DOHH2 (cell line): ENCODE results near the gene GTF2A1L.

Experiments
- EZH2phosphoT487 ChIP-seq: fragments of 200-600 bp; sonication (generic); IDR thresholded peaks from 2 replicates; pipeline ENCODE4 v1.6.1; 2017; ENCODE audit warnings: borderline replicate concordance, mild to moderate bottlenecking, antibody characterized with exemption, low read length, moderate library complexity, mixed read lengths
- TF ChIP-seq, protein P1 (sequence below): fragments of 200-600 bp; sonication (generic); IDR thresholded peaks from one replicate; pipeline ENCODE4 v1.5.1; 2014; ENCODE audit warnings: antibody characterized with exemption, mild to moderate bottlenecking, low read depth, low read length; ENCODE audit not compliant: poor library complexity, severe bottlenecking

DNA sequence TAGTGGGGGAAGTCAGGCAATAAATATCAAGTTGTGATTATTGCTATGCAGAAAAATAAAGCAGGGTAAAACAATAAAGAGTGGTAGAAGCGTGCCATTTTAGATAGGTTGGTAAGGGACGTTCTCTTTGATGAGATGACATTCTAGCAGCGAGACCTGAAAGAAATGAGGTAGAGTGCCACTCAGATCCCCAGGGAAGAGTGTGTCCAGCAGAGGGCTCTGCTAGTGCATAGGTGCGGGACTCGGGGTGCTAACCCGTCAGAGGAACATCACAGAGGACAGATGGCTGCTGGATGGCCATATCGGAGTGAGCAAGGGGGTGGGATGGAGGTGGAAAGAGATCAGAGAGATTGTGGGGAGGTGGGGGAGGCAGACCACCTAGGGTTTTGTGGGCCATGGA is 16.3 kb upstream of the GTF2A1L start:
- TF ChIP-seq, protein P1, sequence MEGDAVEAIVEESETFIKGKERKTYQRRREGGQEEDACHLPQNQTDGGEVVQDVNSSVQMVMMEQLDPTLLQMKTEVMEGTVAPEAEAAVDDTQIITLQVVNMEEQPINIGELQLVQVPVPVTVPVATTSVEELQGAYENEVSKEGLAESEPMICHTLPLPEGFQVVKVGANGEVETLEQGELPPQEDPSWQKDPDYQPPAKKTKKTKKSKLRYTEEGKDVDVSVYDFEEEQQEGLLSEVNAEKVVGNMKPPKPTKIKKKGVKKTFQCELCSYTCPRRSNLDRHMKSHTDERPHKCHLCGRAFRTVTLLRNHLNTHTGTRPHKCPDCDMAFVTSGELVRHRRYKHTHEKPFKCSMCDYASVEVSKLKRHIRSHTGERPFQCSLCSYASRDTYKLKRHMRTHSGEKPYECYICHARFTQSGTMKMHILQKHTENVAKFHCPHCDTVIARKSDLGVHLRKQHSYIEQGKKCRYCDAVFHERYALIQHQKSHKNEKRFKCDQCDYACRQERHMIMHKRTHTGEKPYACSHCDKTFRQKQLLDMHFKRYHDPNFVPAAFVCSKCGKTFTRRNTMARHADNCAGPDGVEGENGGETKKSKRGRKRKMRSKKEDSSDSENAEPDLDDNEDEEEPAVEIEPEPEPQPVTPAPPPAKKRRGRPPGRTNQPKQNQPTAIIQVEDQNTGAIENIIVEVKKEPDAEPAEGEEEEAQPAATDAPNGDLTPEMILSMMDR: peak; percentile 53
- no peak for TF ChIP-seq EZH2phosphoT487
